ENCODE results near the gene DKK3. TPM values are rescaled to one million over a fixed set of nuclear protein-coding genes. Genes with fewer than 3 reads are reported as not detected.
A peak's percentile ranks its signal among the peaks of the same experiment; 100 is the strongest.

DKK3 gene
- total and polyA plus RNA-seq, 2 experiments from 2014 or later = 16.8 to 31.1 TPM

DNA sequence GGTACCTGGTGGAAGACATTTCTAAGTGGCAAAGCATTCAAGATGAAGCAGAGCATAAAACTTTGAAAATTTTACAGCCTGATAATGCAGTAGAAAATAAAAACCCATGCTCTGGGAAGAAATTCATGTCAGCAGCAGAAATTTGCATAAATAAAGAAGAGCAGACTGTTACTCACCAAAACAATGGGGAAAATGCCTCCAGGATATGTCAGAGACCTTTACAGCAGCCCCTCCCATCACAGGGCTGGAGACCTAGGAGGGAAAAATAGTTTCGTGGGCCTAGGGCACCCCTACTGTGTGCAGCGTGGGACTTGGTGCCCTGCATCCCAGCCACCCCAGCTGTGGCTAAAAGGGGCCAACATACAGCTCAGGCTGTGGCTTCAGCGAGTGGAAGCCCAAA, 5.4 kb upstream of the DKK3 start:
- H3K9me2 ChIP-seq (ENCODE audit: insufficient read depth) = peaks cover 5% of the 10 kb centered on the region
- peaks cover 11% of the 10 kb centered on the region; the same call in 1 of the 2 replicates for H3K27me3 ChIP-seq (ENCODE audit: insufficient read depth)
- H3K9me3 Mint-ChIP-seq = no peaks in the 10 kb centered on the region; the same call in 2 of the 3 replicates
- H3K4me1 ChIP-seq (ENCODE audit: insufficient read depth) = peaks cover 17% of the 10 kb centered on the region
- H3F3A ChIP-seq (replicated peaks; ENCODE audit: low read depth) = no peaks in the 10 kb centered on the region
- no peaks in the 10 kb centered on the region for H3K36me3 ChIP-seq (ENCODE audit: insufficient read depth)
- no peak overlapping the region for H3K27ac ChIP-seq (ENCODE audit: low read depth)
- H3K4me3 Mint-ChIP-seq = no peak overlapping the region
- peaks cover 16% of the 10 kb centered on the region for H3K27me3 Mint-ChIP-seq (ENCODE audit: insufficient read depth, low read depth, poor library complexity)
- H2AFZ ChIP-seq = no peak overlapping the region
- H3K4me3 ChIP-seq = no peak overlapping the region
- no peaks in the 10 kb centered on the region for H3K79me2 ChIP-seq (replicated peaks; ENCODE audit: insufficient read depth)
- H3K27ac Mint-ChIP-seq = no peak overlapping the region
- no peaks in the 10 kb centered on the region for H4K20me1 ChIP-seq (replicated peaks; ENCODE audit: insufficient read depth)
- H3K4me1 Mint-ChIP-seq = peaks cover 15% of the 10 kb centered on the region
- DNase-seq (ENCODE audit: low spot score) (no peak), ATAC-seq (no peak)
- H3K4me2 ChIP-seq = peak overlapping the region; percentile 64; the same call in 1 of the 2 replicates
- TF ChIP-seq, protein P1, sequence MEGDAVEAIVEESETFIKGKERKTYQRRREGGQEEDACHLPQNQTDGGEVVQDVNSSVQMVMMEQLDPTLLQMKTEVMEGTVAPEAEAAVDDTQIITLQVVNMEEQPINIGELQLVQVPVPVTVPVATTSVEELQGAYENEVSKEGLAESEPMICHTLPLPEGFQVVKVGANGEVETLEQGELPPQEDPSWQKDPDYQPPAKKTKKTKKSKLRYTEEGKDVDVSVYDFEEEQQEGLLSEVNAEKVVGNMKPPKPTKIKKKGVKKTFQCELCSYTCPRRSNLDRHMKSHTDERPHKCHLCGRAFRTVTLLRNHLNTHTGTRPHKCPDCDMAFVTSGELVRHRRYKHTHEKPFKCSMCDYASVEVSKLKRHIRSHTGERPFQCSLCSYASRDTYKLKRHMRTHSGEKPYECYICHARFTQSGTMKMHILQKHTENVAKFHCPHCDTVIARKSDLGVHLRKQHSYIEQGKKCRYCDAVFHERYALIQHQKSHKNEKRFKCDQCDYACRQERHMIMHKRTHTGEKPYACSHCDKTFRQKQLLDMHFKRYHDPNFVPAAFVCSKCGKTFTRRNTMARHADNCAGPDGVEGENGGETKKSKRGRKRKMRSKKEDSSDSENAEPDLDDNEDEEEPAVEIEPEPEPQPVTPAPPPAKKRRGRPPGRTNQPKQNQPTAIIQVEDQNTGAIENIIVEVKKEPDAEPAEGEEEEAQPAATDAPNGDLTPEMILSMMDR (conservative IDR thresholded peaks at IDR 0.05; ENCODE audit: low read depth in 2 of 2) = no peak
- no peak for TF ChIP-seq EZH2phosphoT487 (IDR thresholded peaks at IDR 0.05; ENCODE audit: unreplicated experiment)
- TF ChIP-seq NANOG (IDR thresholded peaks at IDR 0.05; ENCODE audit: borderline replicate concordance) = no peak
- TF ChIP-seq JUNB (IDR thresholded peaks at IDR 0.05; ENCODE audit: unreplicated experiment) = no peak
- no peak for TF ChIP-seq CREB1 (CRISPR knock-in tag; IDR thresholded peaks at IDR 0.05; ENCODE audit: low read depth)
- no peak for TF ChIP-seq EZH2 (IDR thresholded peaks at IDR 0.05; ENCODE audit: low read depth, unreplicated experiment)
- no peak for TF ChIP-seq STAT1 (IDR thresholded peaks at IDR 0.05; ENCODE audit: unreplicated experiment)
- TF ChIP-seq, protein P2, sequence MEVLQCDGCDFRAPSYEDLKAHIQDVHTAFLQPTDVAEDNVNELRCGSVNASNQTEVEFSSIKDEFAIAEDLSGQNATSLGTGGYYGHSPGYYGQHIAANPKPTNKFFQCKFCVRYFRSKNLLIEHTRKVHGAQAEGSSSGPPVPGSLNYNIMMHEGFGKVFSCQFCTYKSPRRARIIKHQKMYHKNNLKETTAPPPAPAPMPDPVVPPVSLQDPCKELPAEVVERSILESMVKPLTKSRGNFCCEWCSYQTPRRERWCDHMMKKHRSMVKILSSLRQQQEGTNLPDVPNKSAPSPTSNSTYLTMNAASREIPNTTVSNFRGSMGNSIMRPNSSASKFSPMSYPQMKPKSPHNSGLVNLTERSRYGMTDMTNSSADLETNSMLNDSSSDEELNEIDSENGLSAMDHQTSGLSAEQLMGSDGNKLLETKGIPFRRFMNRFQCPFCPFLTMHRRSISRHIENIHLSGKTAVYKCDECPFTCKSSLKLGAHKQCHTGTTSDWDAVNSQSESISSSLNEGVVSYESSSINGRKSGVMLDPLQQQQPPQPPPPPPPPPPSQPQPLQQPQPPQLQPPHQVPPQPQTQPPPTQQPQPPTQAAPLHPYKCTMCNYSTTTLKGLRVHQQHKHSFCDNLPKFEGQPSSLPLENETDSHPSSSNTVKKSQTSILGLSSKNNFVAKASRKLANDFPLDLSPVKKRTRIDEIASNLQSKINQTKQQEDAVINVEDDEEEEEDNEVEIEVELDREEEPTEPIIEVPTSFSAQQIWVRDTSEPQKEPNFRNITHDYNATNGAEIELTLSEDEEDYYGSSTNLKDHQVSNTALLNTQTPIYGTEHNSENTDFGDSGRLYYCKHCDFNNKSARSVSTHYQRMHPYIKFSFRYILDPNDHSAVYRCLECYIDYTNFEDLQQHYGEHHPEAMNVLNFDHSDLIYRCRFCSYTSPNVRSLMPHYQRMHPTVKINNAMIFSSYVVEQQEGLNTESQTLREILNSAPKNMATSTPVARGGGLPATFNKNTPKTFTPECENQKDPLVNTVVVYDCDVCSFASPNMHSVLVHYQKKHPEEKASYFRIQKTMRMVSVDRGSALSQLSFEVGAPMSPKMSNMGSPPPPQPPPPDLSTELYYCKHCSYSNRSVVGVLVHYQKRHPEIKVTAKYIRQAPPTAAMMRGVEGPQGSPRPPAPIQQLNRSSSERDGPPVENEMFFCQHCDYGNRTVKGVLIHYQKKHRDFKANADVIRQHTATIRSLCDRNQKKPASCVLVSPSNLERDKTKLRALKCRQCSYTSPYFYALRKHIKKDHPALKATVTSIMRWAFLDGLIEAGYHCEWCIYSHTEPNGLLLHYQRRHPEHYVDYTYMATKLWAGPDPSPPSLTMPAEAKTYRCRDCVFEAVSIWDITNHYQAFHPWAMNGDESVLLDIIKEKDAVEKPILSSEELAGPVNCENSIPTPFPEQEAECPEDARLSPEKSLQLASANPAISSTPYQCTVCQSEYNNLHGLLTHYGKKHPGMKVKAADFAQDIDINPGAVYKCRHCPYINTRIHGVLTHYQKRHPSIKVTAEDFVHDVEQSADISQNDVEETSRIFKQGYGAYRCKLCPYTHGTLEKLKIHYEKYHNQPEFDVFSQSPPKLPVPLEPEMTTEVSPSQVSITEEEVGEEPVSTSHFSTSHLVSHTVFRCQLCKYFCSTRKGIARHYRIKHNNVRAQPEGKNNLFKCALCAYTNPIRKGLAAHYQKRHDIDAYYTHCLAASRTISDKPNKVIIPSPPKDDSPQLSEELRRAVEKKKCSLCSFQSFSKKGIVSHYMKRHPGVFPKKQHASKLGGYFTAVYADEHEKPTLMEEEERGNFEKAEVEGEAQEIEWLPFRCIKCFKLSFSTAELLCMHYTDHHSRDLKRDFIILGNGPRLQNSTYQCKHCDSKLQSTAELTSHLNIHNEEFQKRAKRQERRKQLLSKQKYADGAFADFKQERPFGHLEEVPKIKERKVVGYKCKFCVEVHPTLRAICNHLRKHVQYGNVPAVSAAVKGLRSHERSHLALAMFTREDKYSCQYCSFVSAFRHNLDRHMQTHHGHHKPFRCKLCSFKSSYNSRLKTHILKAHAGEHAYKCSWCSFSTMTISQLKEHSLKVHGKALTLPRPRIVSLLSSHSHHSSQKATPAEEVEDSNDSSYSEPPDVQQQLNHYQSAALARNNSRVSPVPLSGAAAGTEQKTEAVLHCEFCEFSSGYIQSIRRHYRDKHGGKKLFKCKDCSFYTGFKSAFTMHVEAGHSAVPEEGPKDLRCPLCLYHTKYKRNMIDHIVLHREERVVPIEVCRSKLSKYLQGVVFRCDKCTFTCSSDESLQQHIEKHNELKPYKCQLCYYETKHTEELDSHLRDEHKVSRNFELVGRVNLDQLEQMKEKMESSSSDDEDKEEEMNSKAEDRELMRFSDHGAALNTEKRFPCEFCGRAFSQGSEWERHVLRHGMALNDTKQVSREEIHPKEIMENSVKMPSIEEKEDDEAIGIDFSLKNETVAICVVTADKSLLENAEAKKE (CRISPR knock-in tag; IDR thresholded peaks at IDR 0.05) = no peak
- TF ChIP-seq, protein P3, sequence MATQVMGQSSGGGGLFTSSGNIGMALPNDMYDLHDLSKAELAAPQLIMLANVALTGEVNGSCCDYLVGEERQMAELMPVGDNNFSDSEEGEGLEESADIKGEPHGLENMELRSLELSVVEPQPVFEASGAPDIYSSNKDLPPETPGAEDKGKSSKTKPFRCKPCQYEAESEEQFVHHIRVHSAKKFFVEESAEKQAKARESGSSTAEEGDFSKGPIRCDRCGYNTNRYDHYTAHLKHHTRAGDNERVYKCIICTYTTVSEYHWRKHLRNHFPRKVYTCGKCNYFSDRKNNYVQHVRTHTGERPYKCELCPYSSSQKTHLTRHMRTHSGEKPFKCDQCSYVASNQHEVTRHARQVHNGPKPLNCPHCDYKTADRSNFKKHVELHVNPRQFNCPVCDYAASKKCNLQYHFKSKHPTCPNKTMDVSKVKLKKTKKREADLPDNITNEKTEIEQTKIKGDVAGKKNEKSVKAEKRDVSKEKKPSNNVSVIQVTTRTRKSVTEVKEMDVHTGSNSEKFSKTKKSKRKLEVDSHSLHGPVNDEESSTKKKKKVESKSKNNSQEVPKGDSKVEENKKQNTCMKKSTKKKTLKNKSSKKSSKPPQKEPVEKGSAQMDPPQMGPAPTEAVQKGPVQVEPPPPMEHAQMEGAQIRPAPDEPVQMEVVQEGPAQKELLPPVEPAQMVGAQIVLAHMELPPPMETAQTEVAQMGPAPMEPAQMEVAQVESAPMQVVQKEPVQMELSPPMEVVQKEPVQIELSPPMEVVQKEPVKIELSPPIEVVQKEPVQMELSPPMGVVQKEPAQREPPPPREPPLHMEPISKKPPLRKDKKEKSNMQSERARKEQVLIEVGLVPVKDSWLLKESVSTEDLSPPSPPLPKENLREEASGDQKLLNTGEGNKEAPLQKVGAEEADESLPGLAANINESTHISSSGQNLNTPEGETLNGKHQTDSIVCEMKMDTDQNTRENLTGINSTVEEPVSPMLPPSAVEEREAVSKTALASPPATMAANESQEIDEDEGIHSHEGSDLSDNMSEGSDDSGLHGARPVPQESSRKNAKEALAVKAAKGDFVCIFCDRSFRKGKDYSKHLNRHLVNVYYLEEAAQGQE (IDR thresholded peaks at IDR 0.05; ENCODE audit: unreplicated experiment) = no peak
- TF ChIP-seq POLR2AphosphoS5 (IDR thresholded peaks at IDR 0.05; ENCODE audit: low read depth) = no peak
- TF ChIP-seq, protein P4, sequence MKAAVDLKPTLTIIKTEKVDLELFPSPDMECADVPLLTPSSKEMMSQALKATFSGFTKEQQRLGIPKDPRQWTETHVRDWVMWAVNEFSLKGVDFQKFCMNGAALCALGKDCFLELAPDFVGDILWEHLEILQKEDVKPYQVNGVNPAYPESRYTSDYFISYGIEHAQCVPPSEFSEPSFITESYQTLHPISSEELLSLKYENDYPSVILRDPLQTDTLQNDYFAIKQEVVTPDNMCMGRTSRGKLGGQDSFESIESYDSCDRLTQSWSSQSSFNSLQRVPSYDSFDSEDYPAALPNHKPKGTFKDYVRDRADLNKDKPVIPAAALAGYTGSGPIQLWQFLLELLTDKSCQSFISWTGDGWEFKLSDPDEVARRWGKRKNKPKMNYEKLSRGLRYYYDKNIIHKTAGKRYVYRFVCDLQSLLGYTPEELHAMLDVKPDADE (IDR thresholded peaks at IDR 0.05) = no peak
- H3K36me3 Mint-ChIP-seq (ENCODE audit: low read depth) = no peaks in the 10 kb centered on the region
